Mesothelial cell of epicardium (in vitro differentiated cells): ENCODE data around the gene VPS4A. TPM values are rescaled to one million over a fixed set of nuclear protein-coding genes. Genes with fewer than 3 reads are reported as not detected.

ENCODE experiments used
- DNase-seq, 2 experiments: peaks; one replicate each; pipeline ENCODE4 v3.0.0; 2021; ENCODE audit warnings: low spot score in 2 of 2; ENCODE audit not compliant: unreplicated experiment in 2 of 2
- H3K27ac Mint-ChIP-seq: 2 replicates; pipeline ENCODE4 v1.8.0; 2021; ENCODE audit warnings: mixed read lengths
- H3K27me3 Mint-ChIP-seq: 2 replicates; pipeline ENCODE4 v1.8.0; 2021; ENCODE audit warnings: low read depth, mixed read lengths
- H3K36me3 Mint-ChIP-seq: 2 replicates; pipeline ENCODE4 v1.8.0; 2021; ENCODE audit warnings: mixed read lengths
- H3K4me1 Mint-ChIP-seq: 2 replicates; pipeline ENCODE4 v1.8.0; 2021; ENCODE audit warnings: mixed read lengths
- H3K4me3 Mint-ChIP-seq: 2 replicates; pipeline ENCODE4 v1.8.0; 2021; ENCODE audit warnings: mild to moderate bottlenecking, moderate library complexity, mixed read lengths
- H3K9me3 Mint-ChIP-seq: 2 replicates; pipeline ENCODE4 v1.8.0; 2021; ENCODE audit warnings: mixed read lengths
- CTCF ChIP-seq: fragments of 200-600 bp; sonication (generic); IDR thresholded peaks from one replicate; pipeline ENCODE4 v1.5.0; 2021; ENCODE audit warnings: antibody characterized with exemption; ENCODE audit not compliant: unreplicated experiment
- total RNA-seq: library from RNA; stranded (reverse); gene quantifications from 3 replicates; pipeline ENCODE4 v1.2.1, GENCODE V29; 2021

Gene VPS4A
- total RNA-seq, 1 donor from 2014 or later, result 29.8 TPM

- H3K4me1 Mint-ChIP-seq, result peaks cover 17% of the 10 kb centered on the region
- DNase-seq, result no peak
- H3K4me3 Mint-ChIP-seq, result peak overlapping the region; percentile 76
- peaks cover 17% of the 10 kb centered on the region for H3K36me3 Mint-ChIP-seq
- no peak for TF ChIP-seq CTCF
- H3K27me3 Mint-ChIP-seq, result no peaks in the 10 kb centered on the region
- no peaks in the 10 kb centered on the region for H3K9me3 Mint-ChIP-seq
- peak overlapping the region; percentile 21 for H3K27ac Mint-ChIP-seq
These were observed 17.7 kb downstream of the VPS4A start for GRCh38 chr16:69328854-69329316.

- Mint-ChIP-seq H3K9me3 (no peaks in the 10 kb centered on the region), H3K4me1 (peaks cover 17% of the 10 kb centered on the region), H3K36me3 (peaks cover 23% of the 10 kb centered on the region), H3K27ac (no peak overlapping the region), H3K27me3 (no peaks in the 10 kb centered on the region), H3K4me3 (peak overlapping the region; percentile 76)
- DNase-seq, result peak in 1 of 2 experiments; percentile 52
- TF ChIP-seq CTCF, result no peak
These were observed 18.5 kb downstream of the VPS4A start for GRCh38 chr16:69329369-69330285.

- H3K36me3 Mint-ChIP-seq, result peaks cover 30% of the 10 kb centered on the region
- H3K9me3 Mint-ChIP-seq, result no peaks in the 10 kb centered on the region
- peak; percentile 80 to 88 for DNase-seq
- H3K4me1 Mint-ChIP-seq, result peaks cover 17% of the 10 kb centered on the region
- H3K4me3 Mint-ChIP-seq, result peak within 1 kb of the TSS; percentile 76
- no peak for TF ChIP-seq CTCF
- H3K27me3 Mint-ChIP-seq, result no peaks in the 10 kb centered on the region
- H3K27ac Mint-ChIP-seq, result peak within 1 kb of the TSS; percentile 93
These were observed 19.3 kb downstream of the VPS4A start, which contains the start of gene PDF for GRCh38 chr16:69330286-69331109. Gene PDF, minus strand, starts transcription at chr16:69330588. Its CDS starts 18 bp downstream, at chr16:69330570.

GRCh38 chr16:69334696-69335095, 23.5 kb downstream of the VPS4A start:
- peaks cover 26% of the 10 kb centered on the region for H3K36me3 Mint-ChIP-seq
- TF ChIP-seq CTCF, result no peak
- H3K4me1 Mint-ChIP-seq, result peaks cover 15% of the 10 kb centered on the region
- no peaks in the 10 kb centered on the region for H3K27me3 Mint-ChIP-seq
- H3K9me3 Mint-ChIP-seq, result no peaks in the 10 kb centered on the region
- no peak overlapping the region for H3K27ac Mint-ChIP-seq
- no peak for DNase-seq
- no peak overlapping the region for H3K4me3 Mint-ChIP-seq

- TF ChIP-seq CTCF, result no peak
- no peaks in the 10 kb centered on the region for H3K9me3 Mint-ChIP-seq
- H3K4me3 Mint-ChIP-seq, result peak overlapping the region; percentile 97
- H3K27ac Mint-ChIP-seq, result peak overlapping the region; percentile 94
- no peak for DNase-seq
- peaks cover 23% of the 10 kb centered on the region for H3K4me1 Mint-ChIP-seq
- no peaks in the 10 kb centered on the region for H3K27me3 Mint-ChIP-seq
- H3K36me3 Mint-ChIP-seq, result peaks cover 20% of the 10 kb centered on the region
These were observed 27.6 kb downstream of the VPS4A start for GRCh38 chr16:69338557-69339288.
